HG03025 (cell line): ENCODE data around the gene GPR78.

Experiments used
- ATAC-seq: cut with Tn5 transposase; IDR thresholded peaks from one replicate; pipeline ENCODE4 v1.9.1; 2021; ENCODE audit warnings: mild to moderate bottlenecking, moderate library complexity; ENCODE audit not compliant: unreplicated experiment, low FRiP score

GPR78 gene

GRCh38 chr4:8580321-8581093, at the start of gene GPR78:
Gene GPR78, plus strand, starts transcription at chr4:8580392. Its CDS starts 591 bp downstream, at chr4:8580983.
- no peak for ATAC-seq

GRCh38 chr4:8532245-8532781, 47.9 kb upstream of the GPR78 start:
- ATAC-seq, result no peak

- no peak for ATAC-seq
Measured at GRCh38 chr4:8533274-8533865, 46.8 kb upstream of the GPR78 start.

- ATAC-seq, result peak; percentile 75
Measured at GRCh38 chr4:8534129-8534528, 46.1 kb upstream of the GPR78 start.

GRCh38 chr4:8534611-8535010, 45.6 kb upstream of the GPR78 start:
- no peak for ATAC-seq

- ATAC-seq, result no peak
Measured at GRCh38 chr4:8536467-8536866, 43.7 kb upstream of the GPR78 start.

GRCh38 chr4:8537041-8537461, 43.1 kb upstream of the GPR78 start:
- no peak for ATAC-seq

GRCh38 chr4:8538076-8538702, 42.0 kb upstream of the GPR78 start:
- ATAC-seq, result no peak

- no peak for ATAC-seq
Measured at GRCh38 chr4:8538703-8539567, 41.3 kb upstream of the GPR78 start.

- no peak for ATAC-seq
Measured at GRCh38 chr4:8539661-8540060, 40.5 kb upstream of the GPR78 start.

- no peak for ATAC-seq
Measured at GRCh38 chr4:8540072-8540471, 40.1 kb upstream of the GPR78 start.

- no peak for ATAC-seq
Measured at GRCh38 chr4:8540586-8540985, 39.6 kb upstream of the GPR78 start.

GRCh38 chr4:8540991-8541390, 39.2 kb upstream of the GPR78 start:
- no peak for ATAC-seq

GRCh38 chr4:8541981-8542715, 38.0 kb upstream of the GPR78 start:
- ATAC-seq, result no peak

GRCh38 chr4:8542776-8543525, 37.2 kb upstream of the GPR78 start:
- ATAC-seq, result no peak

GRCh38 chr4:8543623-8544022, 36.6 kb upstream of the GPR78 start:
- no peak for ATAC-seq

- no peak for ATAC-seq
Measured at GRCh38 chr4:8544282-8544681, 35.9 kb upstream of the GPR78 start.

GRCh38 chr4:8544741-8545438, 35.3 kb upstream of the GPR78 start:
- no peak for ATAC-seq

GRCh38 chr4:8545439-8545765, 34.8 kb upstream of the GPR78 start:
- no peak for ATAC-seq
